ENCODE measurements around the gene PDE7B. TPM values are rescaled to one million over a fixed set of nuclear protein-coding genes. Genes with fewer than 3 reads are reported as not detected.

Gene PDE7B
- total and polyA plus RNA-seq, 8 donors: 0.29 to 73.2 (median 5.0) TPM

DNA sequence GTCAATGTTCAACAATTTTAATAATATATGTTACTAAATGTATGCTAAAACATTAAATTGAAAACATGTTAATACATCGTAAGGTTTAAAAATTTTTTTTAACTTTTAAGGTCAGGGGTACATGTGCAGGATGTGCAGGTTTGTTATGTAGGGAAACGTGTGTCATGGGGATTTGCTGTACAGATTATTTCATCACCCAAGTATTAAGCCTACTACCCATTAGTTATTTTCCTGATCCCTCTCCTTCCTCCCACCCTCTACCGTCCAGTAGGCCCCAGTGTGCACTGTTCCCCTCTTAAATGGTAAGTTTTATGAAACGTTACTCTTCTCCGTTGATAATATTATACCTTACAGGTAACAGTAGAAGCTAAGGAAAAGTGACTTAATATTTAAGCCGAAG is 15.8 kb downstream of the PDE7B start:
- intact Hi-C loops (cut with DNase I; ENCODE audit: low total_unique reads): no loop called here
- Histone ChIP-seq H3K27me3 (no peaks in the 10 kb centered on the region), H3K36me3 (no peaks in the 10 kb centered on the region), H3K27ac (no peak overlapping the region), H3K4me3 (no peak overlapping the region), H3K9me3 (no peaks in the 10 kb centered on the region), H3K4me1 (peaks cover 0 to 10% (median 0%) of the 10 kb centered on the region in 4 donors)
- 81 to 86% (median 83%) methylated on average over 6 of the region's 6 CpGs for WGBS, 5 donors
- TF ChIP-seq POLR2AphosphoS5 (IDR thresholded peaks at IDR 0.05) (no peak), EP300 (IDR thresholded peaks at IDR 0.05) (no peak), POLR2A (IDR thresholded peaks at IDR 0.05) (no peak)
- TF ChIP-seq, protein P1, sequence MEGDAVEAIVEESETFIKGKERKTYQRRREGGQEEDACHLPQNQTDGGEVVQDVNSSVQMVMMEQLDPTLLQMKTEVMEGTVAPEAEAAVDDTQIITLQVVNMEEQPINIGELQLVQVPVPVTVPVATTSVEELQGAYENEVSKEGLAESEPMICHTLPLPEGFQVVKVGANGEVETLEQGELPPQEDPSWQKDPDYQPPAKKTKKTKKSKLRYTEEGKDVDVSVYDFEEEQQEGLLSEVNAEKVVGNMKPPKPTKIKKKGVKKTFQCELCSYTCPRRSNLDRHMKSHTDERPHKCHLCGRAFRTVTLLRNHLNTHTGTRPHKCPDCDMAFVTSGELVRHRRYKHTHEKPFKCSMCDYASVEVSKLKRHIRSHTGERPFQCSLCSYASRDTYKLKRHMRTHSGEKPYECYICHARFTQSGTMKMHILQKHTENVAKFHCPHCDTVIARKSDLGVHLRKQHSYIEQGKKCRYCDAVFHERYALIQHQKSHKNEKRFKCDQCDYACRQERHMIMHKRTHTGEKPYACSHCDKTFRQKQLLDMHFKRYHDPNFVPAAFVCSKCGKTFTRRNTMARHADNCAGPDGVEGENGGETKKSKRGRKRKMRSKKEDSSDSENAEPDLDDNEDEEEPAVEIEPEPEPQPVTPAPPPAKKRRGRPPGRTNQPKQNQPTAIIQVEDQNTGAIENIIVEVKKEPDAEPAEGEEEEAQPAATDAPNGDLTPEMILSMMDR (IDR thresholded peaks at IDR 0.05): no peak
- DNase-seq: no peak

DNA sequence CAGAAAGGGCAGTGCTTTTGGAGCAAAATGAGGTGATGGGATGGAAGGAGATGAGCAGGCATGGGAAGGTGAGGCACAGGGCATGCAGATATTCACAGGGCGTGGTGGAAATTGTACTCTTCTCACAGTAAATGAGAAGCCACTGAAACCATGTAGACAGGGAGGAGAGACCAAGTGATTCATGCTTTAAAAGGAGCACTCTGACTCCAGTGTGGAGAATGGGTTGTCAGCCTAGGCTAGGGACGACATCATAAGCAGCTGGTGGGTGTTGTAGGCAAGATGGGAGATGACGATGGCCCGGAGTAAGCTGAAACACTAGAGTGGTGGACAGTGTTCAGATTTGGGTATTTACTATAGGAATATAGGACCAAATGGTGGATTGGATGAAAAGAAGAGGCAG is 18.4 kb downstream of the PDE7B start:
- Histone ChIP-seq H3K27me3 (no peaks in the 10 kb centered on the region), H3K36me3 (no peaks in the 10 kb centered on the region), H3K27ac (no peak overlapping the region), H3K4me1 (no peaks in the 10 kb centered on the region), H3K4me3 (no peak overlapping the region), H3K9me3 (no peaks in the 10 kb centered on the region)
- TF ChIP-seq, protein P1 (IDR thresholded peaks at IDR 0.05): no peak
- TF ChIP-seq EP300 (IDR thresholded peaks at IDR 0.05) (no peak), POLR2A (IDR thresholded peaks at IDR 0.05) (no peak), POLR2AphosphoS5 (IDR thresholded peaks at IDR 0.05) (no peak)
- DNase-seq: no peak
- WGBS, 5 donors: 93 to 96% (median 95%) methylated on average over 4 of the region's 4 CpGs
- intact Hi-C loops (cut with DNase I; ENCODE audit: low total_unique reads): no loop called here

DNA sequence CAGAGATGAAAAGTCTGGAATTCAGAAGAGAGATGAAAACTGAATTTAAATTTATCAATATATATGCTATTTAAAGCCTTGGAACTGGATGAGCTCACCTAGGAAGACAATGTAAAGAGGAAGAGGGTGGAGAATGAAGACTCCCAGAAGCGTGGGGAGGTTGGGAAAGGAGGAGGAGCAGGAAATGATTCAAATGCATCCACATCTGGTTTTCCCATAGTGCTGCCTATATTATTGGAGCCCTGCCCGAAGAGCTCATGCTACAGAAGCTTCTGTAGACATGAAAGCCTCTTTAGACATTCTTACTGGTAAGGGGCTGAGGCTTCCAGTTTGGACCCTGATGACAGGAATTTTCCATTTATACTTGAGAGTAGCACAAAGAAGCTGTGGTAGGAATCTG is 19.2 kb downstream of the PDE7B start:
- Histone ChIP-seq H3K27ac (no peak overlapping the region), H3K9me3 (no peaks in the 10 kb centered on the region), H3K4me1 (no peaks in the 10 kb centered on the region), H3K36me3 (no peaks in the 10 kb centered on the region), H3K27me3 (no peaks in the 10 kb centered on the region), H3K4me3 (no peak overlapping the region)
- DNase-seq: peak in 1 of 2 donors; percentile 36
- intact Hi-C loops (cut with DNase I; ENCODE audit: low total_unique reads): no loop called here
- WGBS, 5 donors: 73 to 90% (median 84%) methylated on average over 2 of the region's 2 CpGs
- TF ChIP-seq POLR2AphosphoS5 (IDR thresholded peaks at IDR 0.05) (no peak), POLR2A (IDR thresholded peaks at IDR 0.05) (no peak), EP300 (IDR thresholded peaks at IDR 0.05) (no peak)
- TF ChIP-seq, protein P1 (IDR thresholded peaks at IDR 0.05): no peak

DNA sequence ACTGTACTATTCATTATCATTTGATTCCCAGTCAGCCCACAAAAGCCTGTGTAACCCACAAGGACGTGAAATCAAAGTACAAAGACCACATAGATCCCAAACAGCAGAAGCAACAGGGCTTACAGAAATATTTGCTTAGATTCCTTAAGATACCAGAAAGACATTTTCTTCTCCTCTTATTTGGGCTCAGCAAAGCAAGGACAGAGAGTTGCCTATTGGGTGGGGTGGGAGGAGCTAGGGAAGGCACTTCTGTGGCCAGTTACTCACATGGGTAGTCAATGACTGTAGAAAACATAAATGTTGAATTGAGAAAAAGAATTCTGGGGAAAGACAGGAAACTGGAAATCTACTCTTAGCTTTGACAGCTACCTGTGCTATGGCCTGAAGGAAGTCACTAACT is 19.8 kb downstream of the PDE7B start:
- intact Hi-C loops (cut with DNase I; ENCODE audit: low total_unique reads): no loop called here
- Histone ChIP-seq H3K4me3 (no peak overlapping the region), H3K36me3 (no peaks in the 10 kb centered on the region), H3K27ac (no peak overlapping the region), H3K27me3 (no peaks in the 10 kb centered on the region), H3K9me3 (no peaks in the 10 kb centered on the region), H3K4me1 (no peaks in the 10 kb centered on the region)
- TF ChIP-seq, protein P1 (IDR thresholded peaks at IDR 0.05): no peak
- TF ChIP-seq POLR2A (IDR thresholded peaks at IDR 0.05) (no peak), EP300 (IDR thresholded peaks at IDR 0.05) (no peak), POLR2AphosphoS5 (IDR thresholded peaks at IDR 0.05) (no peak)
- DNase-seq: no peak
- 82 to 91% (median 91%) methylated on average over 1 of the region's 1 CpG for WGBS, 5 donors
